Ovary (tissue), 9 donors: ENCODE measurements around the gene OGG1. TPM values are rescaled to one million over a fixed set of nuclear protein-coding genes. Genes with fewer than 3 reads are reported as not detected.

Source experiments
- DNase-seq, 5 donors: peaks; one replicate each; pipeline ENCODE4 v3.0.0-alpha.2; 2019 to 2020
- H3K27ac ChIP-seq, 2 donors: fragments of 200-600 bp; one replicate each; pipeline versions ENCODE4 v1.5.1 to v1.8.0; 2019 to 2022
- H3K27me3 ChIP-seq: fragments of 200-600 bp; one replicate; pipeline ENCODE4 v1.8.0; 2022
- H3K36me3 ChIP-seq: fragments of 200-600 bp; sonication (generic); one replicate; pipeline ENCODE4 v1.5.1; 2019
- H3K4me1 ChIP-seq: one replicate; pipeline ENCODE4 v1.8.1; 2013; ENCODE audit warnings: mild to moderate bottlenecking, moderate library complexity; ENCODE audit not compliant: insufficient read depth
- H3K4me3 ChIP-seq: fragments of 200-600 bp; sonication (generic); one replicate; pipeline ENCODE4 v1.5.1; 2017
- H3K9me3 ChIP-seq, 2 donors: fragments of 200-600 bp in 1 of 2; sonication (generic) in 1 of 2; one replicate each; pipeline versions ENCODE4 v1.5.1 to v1.8.1; 2013 to 2019; ENCODE audit warnings: mild to moderate bottlenecking in 1 of 2, moderate library complexity in 1 of 2
- EP300 ChIP-seq: sonication (generic); formaldehyde crosslinking; IDR thresholded peaks from one replicate; pipeline ENCODE4 v1.6.1; 2017; ENCODE audit warnings: antibody characterized with exemption
- POLR2A ChIP-seq: fragments of 450-650 bp; IDR thresholded peaks from one replicate; pipeline ENCODE4 v1.6.1; 2017; ENCODE audit warnings: antibody characterized with exemption, mild to moderate bottlenecking, moderate library complexity
- WGBS, 3 donors: extraction: QIAGEN DNeasy Blood & Tissue Kit in 1 of 3; methylation state at CpG; one replicate each; pipeline versions ENCODE4 v1.1.5 to v1.1.7; 2013 to 2017; 5-methylcytosine and 5-hydroxymethylcytosine counted together
- intact Hi-C, 4 donors: fragments of 100-400 bp; cut with DNase I; formaldehyde crosslinking; loops; one replicate each; pipeline versions ENCODE4 v1.11.0 to v1.15.1; 2022 to 2023
- polyA plus RNA-seq, 2 donors: library from polyadenylated mRNA; stranded (reverse); fragments of 200-250 nt in 1 of 2; fragments of 350-450 nt in 1 of 2; fragmentation: Illumina TruSeq in 1 of 2; extraction: RNeasy Lipid Tissue Mini Kit (QIAGEN cat#74804) in 1 of 2; gene quantifications; one replicate each; pipeline ENCODE4 v1.2.3, GENCODE V29; 2013 to 2014
- total RNA-seq, 7 donors: library from RNA; depleted of rRNA in 2 of 7; stranded (reverse); fragments of >200 nt in 2 of 7; fragmentation: NEBNext Ultra II Directional in 3 of 7; extraction: Animal tissue kit (Norgen Biotek cat#: 25700) in 3 of 7; gene quantifications; one replicate each; pipeline versions ENCODE4 v1.1.0 to v1.2.4, GENCODE V29; 2016 to 2023
- TF ChIP-seq, protein P1 (sequence below), 3 donors: fragments of 450-650 bp in 2 of 3; fragments of 200-600 bp in 1 of 3; IDR thresholded peaks; one replicate each; pipeline versions ENCODE4 v1.5.1 to v1.8.0; 2016 to 2022; ENCODE audit warnings: antibody characterized with exemption in 3 of 3, mild to moderate bottlenecking in 1 of 3
- donor health status: DM: no; HTN: no; CAD: no; lungs with moderate emphysema.
- donor health status: DM: no; HTN: no; CAD: no.
- donor health status: Bipolar disorder and iron deficiency.
- donor health status: DM: yes; HTN: yes; CAD: no.
- donor health status: DM: no; HTN: no; CAD: no.
- donor health status: DM: yes; HTN: yes; CAD: no.

OGG1 gene
- total and polyA plus RNA-seq, 9 donors = 16.8 to 54.3 (median 31.1) TPM

DNA sequence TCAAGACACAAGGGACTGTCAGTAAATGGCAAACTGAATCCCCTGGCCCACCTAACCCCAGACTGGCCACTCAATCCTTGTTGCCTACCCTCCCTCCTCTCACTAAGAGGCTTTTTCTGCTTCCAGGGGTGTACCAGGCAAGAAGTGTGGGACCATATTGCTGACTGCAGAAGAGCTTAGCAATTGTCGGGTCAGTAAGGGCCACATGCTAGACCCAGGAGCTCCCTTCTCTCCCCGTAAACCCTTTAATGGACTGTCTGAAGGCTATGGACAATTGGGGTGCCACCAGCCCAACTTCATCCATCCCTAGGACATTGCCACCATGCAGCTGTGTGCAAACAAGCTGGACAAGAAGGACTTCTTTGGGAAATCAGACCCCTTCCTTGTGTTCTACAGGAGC lies 37.3 kb upstream of the OGG1 start:
- Histone ChIP-seq H3K4me1 (no peaks in the 10 kb centered on the region), H3K9me3 (no peaks in the 10 kb centered on the region), H3K27me3 (no peaks in the 10 kb centered on the region), H3K27ac (no peak overlapping the region), H3K4me3 (no peak overlapping the region), H3K36me3 (no peaks in the 10 kb centered on the region)
- intact Hi-C loops = no loop called here
- 85 to 97% (median 91%) methylated on average over 2 of the region's 2 CpGs for WGBS, 3 donors
- TF ChIP-seq, protein P1, sequence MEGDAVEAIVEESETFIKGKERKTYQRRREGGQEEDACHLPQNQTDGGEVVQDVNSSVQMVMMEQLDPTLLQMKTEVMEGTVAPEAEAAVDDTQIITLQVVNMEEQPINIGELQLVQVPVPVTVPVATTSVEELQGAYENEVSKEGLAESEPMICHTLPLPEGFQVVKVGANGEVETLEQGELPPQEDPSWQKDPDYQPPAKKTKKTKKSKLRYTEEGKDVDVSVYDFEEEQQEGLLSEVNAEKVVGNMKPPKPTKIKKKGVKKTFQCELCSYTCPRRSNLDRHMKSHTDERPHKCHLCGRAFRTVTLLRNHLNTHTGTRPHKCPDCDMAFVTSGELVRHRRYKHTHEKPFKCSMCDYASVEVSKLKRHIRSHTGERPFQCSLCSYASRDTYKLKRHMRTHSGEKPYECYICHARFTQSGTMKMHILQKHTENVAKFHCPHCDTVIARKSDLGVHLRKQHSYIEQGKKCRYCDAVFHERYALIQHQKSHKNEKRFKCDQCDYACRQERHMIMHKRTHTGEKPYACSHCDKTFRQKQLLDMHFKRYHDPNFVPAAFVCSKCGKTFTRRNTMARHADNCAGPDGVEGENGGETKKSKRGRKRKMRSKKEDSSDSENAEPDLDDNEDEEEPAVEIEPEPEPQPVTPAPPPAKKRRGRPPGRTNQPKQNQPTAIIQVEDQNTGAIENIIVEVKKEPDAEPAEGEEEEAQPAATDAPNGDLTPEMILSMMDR (IDR thresholded peaks at IDR 0.05) = no peak
- TF ChIP-seq POLR2A = no peak
- TF ChIP-seq EP300 = no peak
- no peak for DNase-seq

DNA sequence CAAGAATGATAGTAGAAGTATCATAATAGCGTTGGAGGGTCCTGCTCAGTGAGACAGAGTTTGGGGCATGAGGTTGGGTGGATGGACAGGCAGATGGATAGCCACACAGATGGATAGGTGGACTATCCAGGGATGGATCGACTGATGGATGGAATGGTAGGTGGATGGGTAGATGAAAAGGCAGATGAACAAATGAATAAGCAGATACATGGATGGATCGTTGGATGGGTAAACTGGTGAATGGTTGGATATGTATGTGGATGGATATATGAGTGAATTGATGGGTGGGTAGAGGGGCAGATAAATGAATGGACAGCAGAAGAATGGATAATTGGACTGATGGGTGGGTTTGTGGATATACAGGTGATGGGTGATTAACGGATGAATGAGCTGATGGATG lies 36.6 kb upstream of the OGG1 start:
- no peak for DNase-seq
- Histone ChIP-seq H3K9me3 (no peaks in the 10 kb centered on the region), H3K27ac (no peak overlapping the region), H3K4me3 (no peak overlapping the region), H3K36me3 (no peaks in the 10 kb centered on the region), H3K27me3 (no peaks in the 10 kb centered on the region), H3K4me1 (no peaks in the 10 kb centered on the region)
- WGBS, 3 donors = 86 to 90% (median 87%) methylated on average over 4 of the region's 4 CpGs
- intact Hi-C loops = no loop called here
- no peak for TF ChIP-seq EP300

DNA sequence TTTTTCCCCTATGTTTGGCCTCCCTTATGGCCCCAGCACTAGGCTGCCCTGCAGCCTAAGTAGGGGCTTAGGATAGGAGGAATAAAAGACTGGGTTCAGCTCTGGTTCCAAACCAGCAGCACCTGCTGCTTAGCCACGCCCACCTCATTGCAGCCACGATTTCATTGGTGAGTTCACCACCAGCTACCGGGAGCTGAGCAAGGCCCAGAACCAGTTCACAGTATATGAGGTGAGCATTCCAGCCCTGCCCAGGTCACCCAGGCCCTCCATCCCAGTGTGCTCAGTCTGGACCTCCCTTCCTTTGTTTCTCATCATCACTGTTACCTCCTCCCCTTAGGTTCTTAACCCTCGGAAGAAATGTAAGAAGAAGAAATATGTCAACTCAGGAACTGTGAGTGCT lies 34.6 kb upstream of the OGG1 start:
- no peak for TF ChIP-seq POLR2A
- TF ChIP-seq, protein P1 (IDR thresholded peaks at IDR 0.05) = no peak
- TF ChIP-seq EP300 = no peak
- H3K36me3 ChIP-seq = no peaks in the 10 kb centered on the region
- H3K9me3 ChIP-seq = no peaks in the 10 kb centered on the region
- no peak overlapping the region for H3K27ac ChIP-seq
- no peaks in the 10 kb centered on the region for H3K4me1 ChIP-seq
- no peaks in the 10 kb centered on the region for H3K27me3 ChIP-seq
- intact Hi-C loops = no loop called here
- WGBS, 3 donors = 19 to 34% (median 20%) methylated on average over 4 of the region's 4 CpGs
- no peak for DNase-seq
- H3K4me3 ChIP-seq = no peak overlapping the region

- no peaks in the 10 kb centered on the region for H3K9me3 ChIP-seq
- no peaks in the 10 kb centered on the region for H3K4me1 ChIP-seq
- no peak overlapping the region for H3K27ac ChIP-seq
- no peaks in the 10 kb centered on the region for H3K27me3 ChIP-seq
- TF ChIP-seq POLR2A (no peak), EP300 (no peak)
- TF ChIP-seq, protein P1 (IDR thresholded peaks at IDR 0.05) = peak; percentile 21 to 83 (median 61)
- no peaks in the 10 kb centered on the region for H3K36me3 ChIP-seq
- WGBS, 3 donors = 22 to 32% (median 25%) methylated on average over 6 of the region's 6 CpGs
- intact Hi-C loops = no loop called here
- DNase-seq = peak; percentile 59 to 85 (median 74)
- no peak overlapping the region for H3K4me3 ChIP-seq
Observed at GRCh38 chr3:9715764-9716437, 33.9 kb upstream of the OGG1 start.

GRCh38 chr3:9716801-9717555 lies 32.8 kb upstream of the OGG1 start:
- WGBS, 3 donors = 73 to 91% (median 77%) methylated on average over 5 of the region's 5 CpGs
- Histone ChIP-seq H3K36me3 (no peaks in the 10 kb centered on the region), H3K4me3 (no peak overlapping the region), H3K27ac (no peak overlapping the region), H3K9me3 (no peaks in the 10 kb centered on the region), H3K27me3 (no peaks in the 10 kb centered on the region), H3K4me1 (no peaks in the 10 kb centered on the region)
- intact Hi-C loops = no loop called here
- DNase-seq = no peak
- TF ChIP-seq, protein P1 (IDR thresholded peaks at IDR 0.05) = no peak
- TF ChIP-seq POLR2A = no peak
- no peak for TF ChIP-seq EP300
